HG03558 (cell line): ENCODE measurements around the gene DGKI.
"Not testable (repeated sequence)": the region's sequence is repeated elsewhere in the genome, so short reads cannot be mapped to it uniquely, and the experiment has no call there.

Experiments used
- ATAC-seq: cut with Tn5 transposase; IDR thresholded peaks from one replicate; pipeline ENCODE4 v1.9.1; 2021; ENCODE audit warnings: moderate number of reproducible peaks; ENCODE audit not compliant: unreplicated experiment; ENCODE audit errors: extremely low read depth

Gene DGKI

DNA sequence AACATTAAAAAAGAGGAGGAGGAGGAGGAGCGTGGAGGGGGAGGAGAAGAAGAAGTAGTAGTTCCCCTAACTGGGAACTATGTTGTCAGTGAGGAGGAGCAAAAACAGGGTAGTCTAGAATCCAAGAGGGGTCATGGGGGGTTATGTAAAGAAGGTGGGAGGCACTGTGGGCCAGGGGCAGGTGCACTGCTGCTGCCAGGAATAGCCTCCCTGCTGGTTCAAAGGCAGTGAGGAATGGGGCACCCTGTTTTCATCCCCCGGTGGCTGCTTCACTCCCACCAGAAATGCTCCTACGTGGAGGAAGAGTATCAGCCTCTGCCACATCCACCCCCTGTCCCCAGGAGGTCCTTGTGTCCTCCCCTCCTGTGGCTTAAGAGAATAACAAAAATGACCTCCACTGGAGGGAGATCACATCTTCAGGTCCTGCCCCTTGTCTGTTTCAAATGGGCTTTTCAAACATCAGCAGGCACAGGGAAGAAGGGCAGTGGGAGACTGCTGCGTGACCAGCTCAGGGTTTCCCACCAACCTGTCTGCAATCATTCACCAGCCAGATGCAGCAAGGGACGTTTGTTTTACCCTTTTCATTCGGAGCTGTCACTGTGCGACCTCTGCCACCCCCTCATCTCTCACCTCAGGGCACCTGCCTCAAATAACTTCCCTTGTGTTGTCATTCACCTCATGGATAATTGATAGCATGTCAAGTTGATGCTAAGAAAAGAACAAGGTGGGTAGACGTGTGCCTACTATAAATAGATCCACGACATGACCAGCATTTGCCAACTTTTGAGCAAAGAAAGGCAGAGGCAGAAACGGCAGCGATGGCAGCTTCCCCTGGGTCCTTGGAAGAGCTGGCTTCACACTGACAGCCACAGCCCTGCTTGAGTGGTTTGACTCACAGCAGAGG, 92.6 kb downstream of the DGKI start:
- ATAC-seq: no peak

DNA sequence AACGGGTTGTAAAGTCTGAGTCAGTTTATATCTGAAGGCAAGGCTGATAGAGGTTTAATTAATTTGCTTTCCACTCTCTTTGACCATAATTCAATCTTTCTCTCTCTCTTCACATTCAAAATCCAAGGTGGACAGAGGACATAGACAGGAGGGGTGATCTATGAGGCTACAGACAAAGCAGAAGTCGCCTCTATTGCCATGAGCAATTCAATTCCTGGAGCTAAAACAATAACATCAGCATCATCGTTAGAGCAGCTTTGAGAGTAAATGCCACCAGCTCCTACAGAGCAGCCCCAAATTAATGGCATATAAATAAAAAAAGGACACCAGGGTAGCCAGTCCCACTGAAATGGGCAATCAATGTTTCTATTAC, 93.2 kb downstream of the DGKI start:
- ATAC-seq: no peak

DNA sequence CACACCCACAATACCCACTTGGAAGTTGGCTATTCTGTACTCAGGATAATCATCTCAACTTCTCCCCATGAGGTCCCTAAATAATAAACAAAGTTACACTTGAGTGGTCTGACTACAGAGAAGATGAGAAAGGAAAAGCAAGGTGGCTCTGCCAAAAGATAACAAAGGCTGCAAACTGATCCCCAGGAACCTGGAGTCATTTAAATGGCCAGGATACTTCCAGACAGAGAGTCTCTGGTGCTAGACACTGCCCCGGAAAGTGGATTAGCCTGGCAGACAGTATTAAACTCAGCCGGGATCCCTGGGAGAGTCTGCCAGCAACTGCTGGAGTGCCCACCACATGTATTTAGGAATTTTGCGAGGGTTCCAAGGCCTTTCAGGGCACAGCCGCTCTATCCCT, 93.7 kb downstream of the DGKI start:
- ATAC-seq: no peak

DNA sequence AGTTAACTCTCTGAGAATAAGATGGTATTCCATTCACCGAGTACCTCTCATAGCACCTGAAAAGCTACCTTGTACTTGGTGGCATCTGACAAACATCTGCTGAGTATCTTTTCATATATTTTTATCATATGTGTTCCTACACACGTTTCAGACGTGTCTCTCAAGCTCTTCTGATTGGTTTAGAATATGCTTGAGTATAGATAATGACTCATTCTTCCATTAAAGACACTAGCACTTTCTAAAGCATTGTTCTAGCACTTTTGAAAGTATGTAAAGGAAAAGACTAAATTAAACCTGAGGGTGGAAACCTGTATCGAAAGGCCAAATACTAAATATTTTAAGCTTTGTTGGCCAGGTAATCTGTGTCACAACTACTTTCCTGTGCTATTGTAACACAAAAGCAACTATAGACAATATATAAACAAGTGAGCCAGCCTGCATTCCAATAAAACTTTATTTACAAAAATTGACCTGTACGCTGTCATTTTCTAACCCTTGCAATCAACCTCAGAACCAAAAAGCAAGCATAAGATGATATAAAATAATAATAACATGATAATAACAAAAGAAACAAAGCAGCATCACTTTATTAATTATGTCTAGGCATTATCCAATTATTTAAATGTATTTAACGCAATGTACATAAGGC, 95.3 kb downstream of the DGKI start:
- ATAC-seq: no peak

DNA sequence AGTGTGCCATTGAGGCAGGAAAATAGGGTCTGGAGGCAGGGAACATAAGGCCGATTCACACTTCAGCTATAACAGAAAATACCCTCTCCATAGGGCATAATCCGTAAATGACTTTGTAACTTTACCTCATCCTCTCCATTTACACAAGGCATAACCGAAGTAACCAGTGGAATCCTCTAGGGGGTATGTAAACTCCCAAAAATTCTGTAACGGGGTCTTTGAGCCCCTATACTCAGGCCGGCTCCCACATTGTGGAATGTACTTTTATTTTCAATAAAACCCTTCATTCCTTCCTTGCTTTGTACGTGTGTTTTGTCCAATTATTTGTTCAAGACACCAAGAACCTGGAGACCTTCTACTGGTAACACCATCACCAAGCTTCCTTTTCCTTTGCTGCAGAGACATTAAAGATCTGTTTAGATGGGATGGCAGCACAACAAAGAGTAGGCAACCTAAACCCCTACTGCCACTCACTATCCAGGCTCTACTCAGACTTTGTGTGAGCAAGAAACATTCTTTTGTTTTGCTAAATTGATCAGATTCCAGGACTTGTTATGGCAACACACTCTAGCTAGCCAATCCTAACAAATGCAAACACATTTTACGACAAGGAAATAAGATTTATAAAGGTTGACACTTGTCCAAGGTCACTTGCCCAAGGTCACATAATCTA, 99.3 kb downstream of the DGKI start:
- ATAC-seq: no peak

DNA sequence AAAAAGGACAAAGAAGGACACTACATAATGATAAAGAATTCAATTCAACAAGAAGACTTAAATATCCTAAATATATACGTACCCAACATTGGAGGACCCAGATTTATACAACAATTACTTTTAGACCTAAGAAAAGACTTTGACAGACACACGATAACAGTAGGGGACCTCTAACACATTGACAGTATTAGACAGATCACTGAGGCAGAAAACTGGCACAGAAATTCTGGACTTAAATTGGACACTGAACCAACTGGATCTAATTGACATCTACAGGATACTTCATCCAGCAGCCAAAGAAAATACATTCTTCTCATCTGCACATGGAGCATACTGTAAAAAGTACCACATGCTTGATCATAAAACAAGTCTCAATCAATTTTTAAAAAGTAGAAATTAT, 103.8 kb downstream of the DGKI start:
- ATAC-seq: no peak

DNA sequence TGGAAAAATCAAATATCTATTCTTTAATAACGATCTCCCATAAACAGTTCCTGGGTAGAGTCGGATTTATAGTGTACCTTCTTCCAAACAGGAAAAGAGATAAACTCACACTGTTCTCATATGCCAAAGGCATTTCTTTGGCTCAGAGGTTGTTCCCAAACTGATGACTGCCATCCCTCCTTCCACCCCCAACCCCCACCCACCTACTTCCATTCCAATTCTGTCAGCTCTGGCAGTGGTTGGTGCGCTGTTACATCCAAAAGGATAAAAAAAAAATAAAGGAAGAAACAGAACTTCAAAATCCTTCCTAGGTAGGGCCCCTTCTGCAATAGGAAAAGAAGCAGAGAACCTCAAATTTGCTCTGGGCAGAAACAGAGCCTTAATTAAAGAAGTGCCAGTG, 104.7 kb downstream of the DGKI start:
- ATAC-seq: no peak

DNA sequence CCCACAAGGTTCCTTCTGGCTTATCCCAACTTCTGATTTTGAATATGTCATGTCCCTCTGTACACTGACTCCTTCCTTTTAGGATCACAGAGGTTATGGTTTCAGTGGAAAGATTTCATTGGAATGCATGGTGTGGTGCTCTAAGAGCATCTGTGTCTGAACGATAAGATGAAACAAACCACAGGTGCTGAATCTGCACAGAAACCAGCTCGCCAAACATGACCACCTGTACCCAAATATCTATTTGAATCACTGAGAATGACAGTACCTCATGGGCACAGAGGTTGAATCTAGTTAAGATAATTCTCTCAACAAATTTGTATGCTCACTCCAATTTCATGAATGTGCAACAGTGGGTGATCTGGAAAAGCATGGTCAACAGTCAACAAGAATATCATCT, 105.3 kb downstream of the DGKI start:
- ATAC-seq: no peak

DNA sequence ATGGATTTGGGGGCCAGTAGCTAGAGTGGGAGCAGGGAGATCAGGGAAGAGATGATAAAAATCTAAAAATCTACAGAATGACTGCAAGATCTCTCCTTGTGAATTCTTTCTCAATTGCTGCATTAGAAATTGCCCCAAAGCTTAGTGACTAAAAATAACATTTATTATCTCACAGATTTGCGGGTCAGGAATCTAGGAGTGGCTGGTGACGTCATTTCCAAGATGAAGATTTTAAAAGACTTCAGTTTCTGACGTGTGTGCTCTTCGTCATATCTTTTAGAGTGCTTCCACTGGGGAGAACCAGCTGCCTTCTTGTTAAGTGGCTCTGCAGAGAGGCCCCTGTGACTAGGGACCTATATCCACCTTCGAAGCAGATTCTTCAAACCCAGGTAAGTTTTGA, 112.6 kb downstream of the DGKI start:
- ATAC-seq: no peak

DNA sequence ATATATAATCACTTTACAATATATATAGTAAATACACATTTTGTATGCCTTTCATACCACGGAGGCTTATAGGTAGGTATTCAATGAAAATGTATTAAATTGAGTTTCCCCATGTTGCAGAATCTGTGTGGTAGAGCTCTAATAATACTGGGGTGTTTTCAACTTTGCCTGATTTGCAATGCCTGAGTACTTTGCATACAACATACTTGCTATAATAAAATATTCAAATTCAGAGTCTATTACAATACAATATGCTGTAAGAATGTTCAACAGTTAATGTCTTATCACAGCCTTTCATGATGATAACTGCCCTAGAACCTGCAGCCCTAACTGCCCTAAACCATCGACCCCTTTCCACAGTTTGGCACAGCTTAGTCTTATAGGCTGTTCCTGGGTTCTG, 114.6 kb downstream of the DGKI start:
- ATAC-seq: no peak

DNA sequence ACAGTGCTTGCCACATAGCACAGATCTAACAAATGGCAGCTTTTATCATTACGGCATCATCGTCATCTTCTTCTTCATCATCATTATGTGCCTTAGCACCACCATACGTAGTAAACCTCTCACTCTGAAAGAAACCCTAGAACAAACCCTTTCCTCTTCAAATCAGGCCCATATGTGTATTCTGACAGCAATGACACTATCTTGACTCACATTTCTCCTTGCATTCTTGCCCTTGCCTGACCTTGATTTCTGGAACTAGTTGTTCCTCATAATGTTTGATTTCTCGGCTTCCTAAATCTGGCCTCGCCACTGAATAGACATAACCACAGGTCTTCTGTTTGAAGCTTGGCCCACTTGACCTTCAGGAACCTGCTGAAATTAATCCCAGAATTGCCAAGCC, 115.3 kb downstream of the DGKI start:
- ATAC-seq: no peak

DNA sequence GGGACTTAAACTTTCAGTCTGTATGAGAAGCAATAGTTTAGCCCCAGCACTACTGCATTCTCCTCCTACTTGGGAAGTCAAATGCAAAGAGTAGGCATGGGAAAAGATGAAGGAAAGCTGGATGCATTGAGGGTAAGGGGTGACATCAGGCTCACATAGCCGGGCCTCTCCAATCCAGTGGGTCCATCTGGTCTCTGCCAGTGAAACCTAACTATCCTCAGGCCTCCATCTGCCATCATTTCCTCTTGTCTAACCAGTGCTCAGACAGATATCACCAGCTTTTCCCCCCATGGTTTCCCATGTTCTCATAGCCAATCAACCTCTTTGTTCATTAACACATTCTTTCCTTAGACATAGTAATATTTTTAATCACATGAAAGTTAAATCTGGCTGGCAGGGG, 118.3 kb downstream of the DGKI start:
- no peak for ATAC-seq

DNA sequence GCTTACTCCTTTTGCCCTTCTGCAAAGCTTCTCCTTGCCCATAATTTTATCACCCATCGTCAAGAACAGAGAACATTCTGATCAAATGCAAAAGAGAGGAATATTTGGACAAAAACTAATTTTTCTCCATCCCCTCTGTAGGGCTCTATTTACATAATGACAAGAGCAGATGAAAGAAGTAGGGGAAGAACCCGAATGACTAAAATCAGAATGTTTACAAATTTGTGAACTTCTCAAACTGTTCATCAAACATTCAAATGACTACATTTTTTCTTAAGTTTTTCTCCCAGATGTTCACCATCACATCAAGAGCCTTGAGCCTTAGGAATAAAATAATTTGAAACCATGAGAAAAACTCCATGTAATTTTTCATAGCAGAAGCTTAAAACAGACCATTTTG, 119.4 kb downstream of the DGKI start:
- no peak for ATAC-seq

DNA sequence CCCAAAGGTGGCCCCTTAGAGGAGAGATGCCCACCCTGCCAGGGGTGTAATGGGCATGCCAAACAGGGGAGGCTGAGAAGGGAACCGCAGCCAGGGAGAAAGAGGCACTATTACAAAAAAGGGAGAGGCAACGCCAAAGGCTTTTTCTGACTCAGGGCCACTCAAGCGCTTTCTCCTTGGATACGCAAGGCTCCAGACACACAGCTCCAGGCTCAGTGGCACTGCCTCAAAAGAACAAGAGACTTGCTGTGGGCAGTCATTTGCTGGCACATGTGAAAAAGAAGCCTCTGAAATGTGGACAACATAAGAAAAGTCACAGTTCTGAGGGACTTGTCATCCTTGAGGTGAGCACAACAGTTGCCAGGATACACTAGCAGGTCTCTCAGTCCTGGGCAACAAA, 128.4 kb downstream of the DGKI start:
- ATAC-seq: no peak

DNA sequence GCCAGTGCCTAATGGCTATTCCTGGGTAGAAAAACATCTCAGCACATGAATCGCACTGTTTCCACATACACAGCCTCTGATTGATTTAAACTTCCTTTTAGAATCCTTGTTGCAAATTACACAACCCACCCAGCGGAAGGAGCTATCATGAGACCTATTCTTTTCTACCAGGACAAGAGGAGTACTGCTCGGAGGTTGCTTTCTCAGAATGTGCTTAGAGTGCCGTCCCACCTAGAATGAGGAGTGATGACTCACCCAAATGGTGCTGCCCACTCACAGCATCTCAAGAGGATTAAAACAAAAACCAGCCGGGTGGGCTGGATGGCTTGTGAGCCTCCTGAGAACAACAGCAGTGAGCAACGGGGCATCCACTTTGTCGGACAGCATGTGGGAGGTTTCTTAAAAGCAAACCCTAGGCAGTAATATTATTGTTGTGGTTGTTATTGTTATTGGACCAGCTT, 128.9 kb downstream of the DGKI start:
- ATAC-seq: no peak

DNA sequence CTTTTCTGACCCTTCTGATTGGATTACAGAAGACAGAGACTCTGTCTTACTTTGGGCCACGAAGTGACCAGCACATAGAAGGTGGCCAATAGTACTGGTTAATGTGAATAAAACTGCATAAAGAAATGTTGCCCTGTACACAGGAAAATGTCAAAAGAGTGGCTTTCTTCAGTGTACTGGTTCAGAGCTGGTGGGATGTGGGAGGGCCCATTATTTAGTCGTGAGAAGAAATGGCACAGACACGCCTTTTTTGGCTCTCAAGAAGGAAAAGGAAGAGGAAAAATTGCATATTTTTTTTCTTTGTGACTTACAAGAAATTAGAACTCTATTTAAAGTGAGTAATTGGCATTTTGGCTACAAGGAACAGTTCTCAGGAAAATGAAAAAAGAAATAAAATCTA, 129.7 kb downstream of the DGKI start:
- no peak for ATAC-seq

DNA sequence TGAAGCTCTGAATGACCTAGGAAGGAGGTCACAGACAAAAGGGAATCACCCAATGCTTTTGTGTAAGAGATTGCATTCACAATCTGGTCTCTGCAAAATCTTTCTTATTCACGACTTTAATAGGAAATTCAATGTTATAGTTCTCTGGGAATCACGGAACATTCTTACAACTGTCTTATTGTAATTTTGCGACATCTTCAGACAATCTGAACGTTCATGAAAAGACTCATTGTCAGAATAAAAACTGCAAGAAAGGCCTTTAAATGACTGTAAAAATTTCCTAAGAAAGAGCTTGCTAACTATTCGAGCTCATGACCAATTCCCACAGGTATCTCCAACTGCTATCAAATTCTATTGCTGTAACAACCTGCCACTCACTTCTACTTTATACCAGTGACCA, 130.7 kb downstream of the DGKI start:
- no peak for ATAC-seq

DNA sequence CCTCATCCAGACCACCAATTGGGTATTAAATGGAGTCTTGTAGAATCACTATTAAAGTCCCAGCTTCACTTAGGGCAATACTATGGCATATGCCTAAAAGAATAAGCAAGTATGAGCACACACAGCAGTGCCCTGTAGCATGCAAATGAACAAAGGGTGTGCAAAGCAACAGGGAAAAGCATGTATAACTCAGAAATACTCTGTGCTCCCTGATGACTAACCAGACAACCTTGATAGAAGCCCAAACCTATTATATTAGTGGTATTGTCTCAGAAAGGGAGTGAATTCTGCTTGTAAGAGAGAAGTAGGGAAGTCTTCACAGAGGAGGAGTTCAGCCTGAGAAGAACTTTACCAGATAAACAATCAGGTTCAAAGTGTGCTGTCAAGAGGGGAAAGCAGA, 131.2 kb downstream of the DGKI start:
- ATAC-seq: no peak

DNA sequence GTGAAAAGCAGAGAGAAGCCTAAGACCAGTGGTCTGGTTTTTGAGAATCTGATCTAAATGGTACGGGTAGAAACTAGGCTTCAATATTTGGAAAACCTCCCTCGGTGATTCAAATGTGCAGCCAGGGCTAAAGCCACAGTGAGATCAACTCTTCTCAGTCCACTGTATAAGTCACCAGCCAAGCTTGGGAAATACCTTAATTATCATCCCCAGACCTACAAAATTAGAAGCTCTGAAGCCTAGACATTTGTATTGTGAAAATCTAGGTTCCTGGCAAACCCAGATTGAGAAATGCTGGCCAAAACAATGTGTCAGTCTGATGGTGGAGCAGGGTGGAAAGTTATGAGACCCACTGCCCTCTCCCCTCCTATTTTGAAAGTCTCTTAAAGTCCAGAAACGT, 131.7 kb downstream of the DGKI start:
- no peak for ATAC-seq

DNA sequence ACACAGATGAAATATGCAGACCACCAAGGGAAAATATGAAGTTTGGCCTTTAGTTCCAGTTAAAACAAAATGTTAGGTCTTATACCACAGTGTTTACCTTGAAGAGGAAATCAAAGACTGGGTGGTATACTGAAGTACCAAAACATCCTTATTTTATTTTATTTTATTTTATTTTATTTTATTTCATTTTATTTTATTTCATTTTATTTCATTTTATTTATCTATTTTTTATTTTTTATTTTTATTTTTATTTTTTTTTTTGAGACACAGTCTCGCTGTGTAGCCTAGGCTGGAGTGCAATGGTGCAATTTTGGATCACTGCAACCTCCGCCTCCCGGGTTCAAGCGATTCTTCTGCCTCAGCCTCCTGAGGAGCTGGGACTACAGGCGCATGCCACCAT, 140.4 kb downstream of the DGKI start:
- ATAC-seq: not testable (repeated sequence)

DNA sequence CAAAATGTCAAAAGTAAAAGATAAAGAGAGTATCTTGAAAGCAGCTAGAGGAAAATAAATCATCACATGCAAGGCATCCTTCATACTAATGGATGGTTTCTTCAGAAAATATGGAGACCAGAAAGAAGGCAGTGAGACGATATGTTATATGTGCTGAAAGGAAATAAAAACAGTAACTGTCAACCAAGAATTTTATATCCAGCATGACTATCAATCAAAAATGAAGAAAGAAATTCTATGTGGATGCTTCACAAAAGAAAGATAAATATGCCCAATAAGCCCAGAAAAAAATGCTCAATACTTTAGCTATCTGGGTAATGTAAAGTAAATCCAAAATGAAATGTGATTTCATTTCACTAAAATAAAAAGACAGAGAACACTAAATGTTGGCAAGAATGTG, 142.1 kb downstream of the DGKI start:
- ATAC-seq: no peak
